ENCODE data around the gene MAT1A. TPM values are rescaled to one million over a fixed set of nuclear protein-coding genes. Genes with fewer than 3 reads are reported as not detected.
A peak's percentile ranks its signal among the peaks of the same experiment; 100 is the strongest.

MAT1A gene
- total and polyA plus RNA-seq, 2 of the 13 experiments (the other 11 are each of a cell fraction or from before 2014, with no cell fraction given): 57.1 to 76.9 TPM

DNA sequence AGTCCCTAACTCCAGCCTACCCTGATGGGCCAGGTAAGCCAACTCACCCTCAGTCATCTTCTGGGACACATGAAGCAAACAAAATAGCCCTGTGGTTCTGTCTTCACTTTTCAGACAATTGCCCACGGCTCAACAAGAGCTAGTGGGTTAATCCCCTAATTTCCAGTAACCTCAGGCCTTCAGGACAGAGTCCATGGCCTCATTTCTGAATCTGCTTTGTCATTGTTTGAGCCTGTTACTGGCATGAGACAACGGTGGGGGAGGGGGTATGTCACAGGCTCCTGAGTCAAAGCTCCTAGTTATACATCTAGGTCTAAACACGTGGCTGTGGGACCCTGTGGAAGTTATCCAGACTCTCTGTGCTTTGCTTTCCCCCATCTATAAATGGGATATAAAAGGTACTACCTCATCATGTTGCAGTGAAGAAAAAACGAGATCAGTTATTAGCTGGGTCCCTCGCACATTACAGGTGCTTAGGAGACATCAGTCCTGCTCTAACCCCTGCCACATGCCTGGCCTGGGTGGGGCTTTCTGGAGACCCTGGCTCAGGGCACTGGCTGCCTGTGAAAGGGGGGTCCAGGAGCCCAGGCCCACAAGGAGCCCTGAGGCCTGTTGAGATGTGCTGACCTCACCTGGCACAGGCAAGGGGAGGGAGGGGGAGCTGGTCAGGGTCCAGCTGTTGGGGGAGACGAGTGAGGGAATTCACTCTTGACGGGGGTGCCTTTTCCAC is 16.5 kb downstream of the MAT1A start (continued):
- TF ChIP-seq ZNF101 (CRISPR knock-in tag; IDR thresholded peaks at IDR 0.05; ENCODE audit: borderline replicate concordance, low read depth) (no peak), ZNF878 (CRISPR knock-in tag; IDR thresholded peaks at IDR 0.05) (no peak), TAF15 (IDR thresholded peaks at IDR 0.05; ENCODE audit: low read depth, low read length, poor library complexity, severe bottlenecking) (no peak), SP140L (CRISPR knock-in tag; IDR thresholded peaks at IDR 0.05; ENCODE audit: borderline replicate concordance) (no peak; the same call in 1 of the 2 replicates), JUN (CRISPR knock-in tag; IDR thresholded peaks at IDR 0.05) (0 out of 2 replicates have a peak, but pooled peaks have one; percentile 63), ZNF703 (CRISPR knock-in tag; IDR thresholded peaks at IDR 0.05; ENCODE audit: borderline replicate concordance) (no peak), ZNF530 (CRISPR knock-in tag; IDR thresholded peaks at IDR 0.05; ENCODE audit: low read depth) (no peak), ELF1 (CRISPR knock-in tag; IDR thresholded peaks at IDR 0.05) (0 out of 2 replicates have a peak, but pooled peaks have one; percentile 17), BRD4 (CRISPR knock-in tag; IDR thresholded peaks at IDR 0.05) (no peak), ZNF333 (CRISPR knock-in tag; IDR thresholded peaks at IDR 0.05; ENCODE audit: borderline replicate concordance) (no peak), ZNF331 (CRISPR knock-in tag; IDR thresholded peaks at IDR 0.05) (peak; percentile 88), ZNF430 (CRISPR knock-in tag; IDR thresholded peaks at IDR 0.05) (peak; percentile 82), SIX1 (CRISPR knock-in tag; IDR thresholded peaks at IDR 0.05; ENCODE audit: borderline replicate concordance) (peak; percentile 35; the same call in 1 of the 2 replicates), PCBP2 (optimal IDR thresholded peaks at IDR 0.05; ENCODE audit: low read depth, low read length, poor library complexity, severe bottlenecking) (no peak), PCBP1 (IDR thresholded peaks at IDR 0.05; ENCODE audit: borderline replicate concordance, low read depth, low read length) (no peak), MYC (CRISPR knock-in tag; IDR thresholded peaks at IDR 0.05; ENCODE audit: borderline replicate concordance) (peak; percentile 49; the same call in 1 of the 2 replicates), PLRG1 (conservative IDR thresholded peaks at IDR 0.05) (no peak), NFKB2 (CRISPR knock-in tag; IDR thresholded peaks at IDR 0.05; ENCODE audit: borderline replicate concordance) (no peak), GZF1 (CRISPR knock-in tag; IDR thresholded peaks at IDR 0.05) (no peak), MTA1 (CRISPR knock-in tag; IDR thresholded peaks at IDR 0.05; ENCODE audit: borderline replicate concordance) (peak; percentile 38; the same call in 1 of the 2 replicates), ZMYM4 (CRISPR knock-in tag; IDR thresholded peaks at IDR 0.05) (peak; percentile 58; the same call in 1 of the 2 replicates), MED1 (CRISPR knock-in tag; IDR thresholded peaks at IDR 0.05) (peak; percentile 97), YEATS4 (CRISPR knock-in tag; IDR thresholded peaks at IDR 0.05; ENCODE audit: borderline replicate concordance) (peak; percentile 73), KLF12 (CRISPR knock-in tag; IDR thresholded peaks at IDR 0.05; ENCODE audit: borderline replicate concordance) (no peak), ZNF773 (CRISPR knock-in tag; IDR thresholded peaks at IDR 0.05; ENCODE audit: borderline replicate concordance) (no peak)
- TF ChIP-seq, protein P1, sequence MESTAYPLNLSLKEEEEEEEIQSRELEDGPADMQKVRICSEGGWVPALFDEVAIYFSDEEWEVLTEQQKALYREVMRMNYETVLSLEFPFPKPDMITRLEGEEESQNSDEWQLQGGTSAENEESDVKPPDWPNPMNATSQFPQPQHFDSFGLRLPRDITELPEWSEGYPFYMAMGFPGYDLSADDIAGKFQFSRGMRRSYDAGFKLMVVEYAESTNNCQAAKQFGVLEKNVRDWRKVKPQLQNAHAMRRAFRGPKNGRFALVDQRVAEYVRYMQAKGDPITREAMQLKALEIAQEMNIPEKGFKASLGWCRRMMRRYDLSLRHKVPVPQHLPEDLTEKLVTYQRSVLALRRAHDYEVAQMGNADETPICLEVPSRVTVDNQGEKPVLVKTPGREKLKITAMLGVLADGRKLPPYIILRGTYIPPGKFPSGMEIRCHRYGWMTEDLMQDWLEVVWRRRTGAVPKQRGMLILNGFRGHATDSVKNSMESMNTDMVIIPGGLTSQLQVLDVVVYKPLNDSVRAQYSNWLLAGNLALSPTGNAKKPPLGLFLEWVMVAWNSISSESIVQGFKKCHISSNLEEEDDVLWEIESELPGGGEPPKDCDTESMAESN (CRISPR knock-in tag; conservative IDR thresholded peaks at IDR 0.05): no peak
- TF ChIP-seq, protein P2, sequence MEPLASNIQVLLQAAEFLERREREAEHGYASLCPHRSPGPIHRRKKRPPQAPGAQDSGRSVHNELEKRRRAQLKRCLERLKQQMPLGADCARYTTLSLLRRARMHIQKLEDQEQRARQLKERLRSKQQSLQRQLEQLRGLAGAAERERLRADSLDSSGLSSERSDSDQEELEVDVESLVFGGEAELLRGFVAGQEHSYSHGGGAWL (CRISPR knock-in tag; IDR thresholded peaks at IDR 0.05): no peak
- TF ChIP-seq, protein P3, sequence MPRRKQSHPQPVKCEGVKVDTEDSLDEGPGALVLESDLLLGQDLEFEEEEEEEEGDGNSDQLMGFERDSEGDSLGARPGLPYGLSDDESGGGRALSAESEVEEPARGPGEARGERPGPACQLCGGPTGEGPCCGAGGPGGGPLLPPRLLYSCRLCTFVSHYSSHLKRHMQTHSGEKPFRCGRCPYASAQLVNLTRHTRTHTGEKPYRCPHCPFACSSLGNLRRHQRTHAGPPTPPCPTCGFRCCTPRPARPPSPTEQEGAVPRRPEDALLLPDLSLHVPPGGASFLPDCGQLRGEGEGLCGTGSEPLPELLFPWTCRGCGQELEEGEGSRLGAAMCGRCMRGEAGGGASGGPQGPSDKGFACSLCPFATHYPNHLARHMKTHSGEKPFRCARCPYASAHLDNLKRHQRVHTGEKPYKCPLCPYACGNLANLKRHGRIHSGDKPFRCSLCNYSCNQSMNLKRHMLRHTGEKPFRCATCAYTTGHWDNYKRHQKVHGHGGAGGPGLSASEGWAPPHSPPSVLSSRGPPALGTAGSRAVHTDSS (CRISPR knock-in tag; conservative IDR thresholded peaks at IDR 0.05): no peak

All from HepG2 (cell line).